C4-2B (cell line): ENCODE measurements around the gene SLC22A15.

Experiments used
- CTCF ChIP-seq: fragments of 450-650 bp; conservative IDR thresholded peaks from 2 replicates; pipeline ENCODE4 v1.5.1; 2017; ENCODE audit warnings: mild to moderate bottlenecking
- ZFX ChIP-seq: fragments of 450-650 bp; IDR thresholded peaks from 2 replicates; pipeline ENCODE4 v1.6.1; 2017

GRCh38 chr1:115949156-115949555, 27.2 kb upstream of the SLC22A15 start:
- TF ChIP-seq CTCF = no peak
- no peak for TF ChIP-seq ZFX
